ENCODE results near the gene ACACB. TPM values are rescaled to one million over a fixed set of nuclear protein-coding genes. Genes with fewer than 3 reads are reported as not detected.

ACACB gene
- total RNA-seq, 1 experiment from 2014 or later: 26.2 TPM

DNA sequence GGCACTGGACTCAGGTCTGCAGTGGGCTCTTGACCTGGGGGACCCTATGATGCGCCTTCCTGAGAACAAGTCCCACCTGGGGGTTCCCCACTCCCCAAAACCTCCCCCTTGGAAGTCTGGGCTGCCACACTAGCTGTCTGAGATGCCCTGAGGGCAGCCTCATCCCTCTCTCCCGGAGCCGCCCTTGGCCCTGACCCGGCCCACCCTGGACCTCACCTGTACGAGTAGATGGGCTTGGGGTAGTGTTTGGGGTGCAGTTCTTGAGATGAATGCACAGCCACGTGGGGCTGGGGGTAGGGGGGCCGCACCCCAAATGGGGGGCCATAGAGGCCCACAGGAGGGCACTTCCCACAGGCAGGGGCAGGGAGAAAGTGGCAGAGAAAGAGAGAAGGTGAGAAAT is 170.8 kb downstream of the ACACB start:
- Histone ChIP-seq H3K4me1 (no peaks in the 10 kb centered on the region), H3K4me3 (ENCODE audit: low read depth, low read length) (no peak overlapping the region), H3K27me3 (replicated peaks; ENCODE audit: control insufficient read depth, insufficient read depth, low read length) (no peaks in the 10 kb centered on the region), H3K36me3 (ENCODE audit: control insufficient read depth, insufficient read depth, low read length) (no peaks in the 10 kb centered on the region), H3K9me3 (no peaks in the 10 kb centered on the region)
- no peak overlapping the region for H3K4me3 Mint-ChIP-seq (ENCODE audit: unreplicated experiment)
- intact Hi-C loops (cut with micrococcal nuclease; ENCODE audit: unreplicated experiment): no loop called here
- no peaks in the 10 kb centered on the region for H3K9me3 Mint-ChIP-seq (ENCODE audit: unreplicated experiment)
- BruUV-seq (replicated peaks): no TSS peak
- ChIA-PET CTCF (no interaction called here), POLR2A (no interaction called here)
- no peaks in the 10 kb centered on the region for H3K36me3 Mint-ChIP-seq (ENCODE audit: insufficient read depth, unreplicated experiment)
- no peak for DNase-seq
- H3K4me1 Mint-ChIP-seq (ENCODE audit: low read depth, unreplicated experiment): no peaks in the 10 kb centered on the region
- no peaks in the 10 kb centered on the region for H3K27me3 Mint-ChIP-seq (ENCODE audit: insufficient read depth, unreplicated experiment)
- H3K27ac Mint-ChIP-seq (ENCODE audit: unreplicated experiment): no peak overlapping the region
- TF ChIP-seq, protein P1, sequence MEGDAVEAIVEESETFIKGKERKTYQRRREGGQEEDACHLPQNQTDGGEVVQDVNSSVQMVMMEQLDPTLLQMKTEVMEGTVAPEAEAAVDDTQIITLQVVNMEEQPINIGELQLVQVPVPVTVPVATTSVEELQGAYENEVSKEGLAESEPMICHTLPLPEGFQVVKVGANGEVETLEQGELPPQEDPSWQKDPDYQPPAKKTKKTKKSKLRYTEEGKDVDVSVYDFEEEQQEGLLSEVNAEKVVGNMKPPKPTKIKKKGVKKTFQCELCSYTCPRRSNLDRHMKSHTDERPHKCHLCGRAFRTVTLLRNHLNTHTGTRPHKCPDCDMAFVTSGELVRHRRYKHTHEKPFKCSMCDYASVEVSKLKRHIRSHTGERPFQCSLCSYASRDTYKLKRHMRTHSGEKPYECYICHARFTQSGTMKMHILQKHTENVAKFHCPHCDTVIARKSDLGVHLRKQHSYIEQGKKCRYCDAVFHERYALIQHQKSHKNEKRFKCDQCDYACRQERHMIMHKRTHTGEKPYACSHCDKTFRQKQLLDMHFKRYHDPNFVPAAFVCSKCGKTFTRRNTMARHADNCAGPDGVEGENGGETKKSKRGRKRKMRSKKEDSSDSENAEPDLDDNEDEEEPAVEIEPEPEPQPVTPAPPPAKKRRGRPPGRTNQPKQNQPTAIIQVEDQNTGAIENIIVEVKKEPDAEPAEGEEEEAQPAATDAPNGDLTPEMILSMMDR (IDR thresholded peaks at IDR 0.05; ENCODE audit: insufficient read depth in 1 of 2, low read depth in 1 of 2, low read length in 1 of 2, severe bottlenecking in 1 of 2, unreplicated experiment in 1 of 2): no peak

DNA sequence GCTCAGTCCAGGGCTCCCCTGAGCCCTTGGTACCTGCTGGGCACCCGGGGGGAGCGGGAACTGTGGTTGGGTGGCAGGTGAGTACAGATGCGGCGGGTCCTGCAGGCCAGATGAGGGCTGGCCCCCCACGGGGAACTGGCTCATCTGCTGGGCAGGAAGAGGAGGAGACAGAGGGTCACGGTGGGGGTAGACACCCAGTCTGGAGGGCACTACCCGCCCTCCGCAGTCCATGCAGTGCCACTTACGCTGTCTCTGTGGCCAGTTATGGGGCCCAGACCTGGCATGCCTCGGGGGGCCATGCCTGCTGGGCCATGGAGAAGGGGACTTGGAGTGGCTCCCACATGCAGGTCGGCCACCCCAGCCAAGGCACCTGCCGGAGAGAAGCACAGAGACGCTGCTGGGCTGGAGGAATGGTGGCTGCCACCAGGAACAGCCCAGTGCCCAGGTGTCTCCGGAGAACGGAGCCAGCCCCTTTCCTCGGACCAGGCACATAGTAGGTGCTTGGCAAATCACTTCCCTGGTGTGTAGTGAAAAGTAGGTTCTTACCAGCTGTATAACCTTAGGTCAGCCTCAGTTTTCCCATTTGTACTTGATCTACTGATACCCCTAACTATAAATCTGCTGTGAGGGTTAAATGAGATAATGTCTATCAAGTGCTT is 171.6 kb downstream of the ACACB start:
- TF ChIP-seq, protein P1 (IDR thresholded peaks at IDR 0.05; ENCODE audit: insufficient read depth in 1 of 2, low read depth in 1 of 2, low read length in 1 of 2, severe bottlenecking in 1 of 2, unreplicated experiment in 1 of 2): no peak
- Histone ChIP-seq H3K4me1 (no peaks in the 10 kb centered on the region), H3K9me3 (no peaks in the 10 kb centered on the region), H3K27me3 (replicated peaks; ENCODE audit: control insufficient read depth, insufficient read depth, low read length) (no peaks in the 10 kb centered on the region), H3K4me3 (ENCODE audit: low read depth, low read length) (no peak overlapping the region), H3K36me3 (ENCODE audit: control insufficient read depth, insufficient read depth, low read length) (no peaks in the 10 kb centered on the region)
- ChIA-PET POLR2A (no interaction called here), CTCF (no interaction called here)
- Mint-ChIP-seq H3K4me1 (ENCODE audit: low read depth, unreplicated experiment) (no peaks in the 10 kb centered on the region), H3K27ac (ENCODE audit: unreplicated experiment) (no peak overlapping the region), H3K27me3 (ENCODE audit: insufficient read depth, unreplicated experiment) (no peaks in the 10 kb centered on the region), H3K36me3 (ENCODE audit: insufficient read depth, unreplicated experiment) (no peaks in the 10 kb centered on the region), H3K9me3 (ENCODE audit: unreplicated experiment) (no peaks in the 10 kb centered on the region), H3K4me3 (ENCODE audit: unreplicated experiment) (no peak overlapping the region)
- DNase-seq: no peak
- no TSS peak for BruUV-seq (replicated peaks)
- intact Hi-C loops (cut with micrococcal nuclease; ENCODE audit: unreplicated experiment): no loop called here

DNA sequence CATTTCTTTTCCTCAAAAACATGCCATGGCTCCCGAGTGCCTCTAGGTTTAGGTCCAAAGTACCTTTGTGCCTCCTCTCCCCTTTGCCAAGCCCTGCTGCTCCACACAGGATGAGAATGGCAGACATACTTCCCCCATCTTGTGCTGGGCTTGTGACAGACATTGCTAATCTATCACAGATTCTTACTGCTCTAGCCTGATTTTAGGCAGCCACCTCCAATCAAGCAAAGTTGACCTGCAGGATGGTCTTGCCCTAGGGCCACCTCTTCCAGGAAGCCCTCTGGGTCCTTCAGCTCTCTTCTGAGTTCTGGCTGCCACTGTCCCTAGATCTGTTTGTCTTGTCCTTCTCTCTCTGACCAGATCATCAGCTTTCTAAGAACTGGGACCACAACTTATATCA is 172.2 kb downstream of the ACACB start:
- Mint-ChIP-seq H3K36me3 (ENCODE audit: insufficient read depth, unreplicated experiment) (no peaks in the 10 kb centered on the region), H3K4me1 (ENCODE audit: low read depth, unreplicated experiment) (no peaks in the 10 kb centered on the region), H3K27me3 (ENCODE audit: insufficient read depth, unreplicated experiment) (no peaks in the 10 kb centered on the region), H3K9me3 (ENCODE audit: unreplicated experiment) (no peaks in the 10 kb centered on the region), H3K27ac (ENCODE audit: unreplicated experiment) (no peak overlapping the region), H3K4me3 (ENCODE audit: unreplicated experiment) (no peak overlapping the region)
- Histone ChIP-seq H3K4me3 (ENCODE audit: low read depth, low read length) (no peak overlapping the region), H3K4me1 (no peaks in the 10 kb centered on the region), H3K27me3 (replicated peaks; ENCODE audit: control insufficient read depth, insufficient read depth, low read length) (no peaks in the 10 kb centered on the region), H3K36me3 (ENCODE audit: control insufficient read depth, insufficient read depth, low read length) (no peaks in the 10 kb centered on the region), H3K9me3 (no peaks in the 10 kb centered on the region)
- TF ChIP-seq, protein P1 (IDR thresholded peaks at IDR 0.05; ENCODE audit: insufficient read depth in 1 of 2, low read depth in 1 of 2, low read length in 1 of 2, severe bottlenecking in 1 of 2, unreplicated experiment in 1 of 2): no peak
- intact Hi-C loops (cut with micrococcal nuclease; ENCODE audit: unreplicated experiment): no loop called here
- no peak for DNase-seq
- ChIA-PET POLR2A (no interaction called here), CTCF (no interaction called here)
- no TSS peak for BruUV-seq (replicated peaks)
